Measurements from ENCODE around the gene ITGB1BP2.
"Not testable (repeated sequence)": the region's sequence is repeated elsewhere in the genome, so short reads cannot be mapped to it uniquely, and the experiment has no call there.

Gene ITGB1BP2

DNA sequence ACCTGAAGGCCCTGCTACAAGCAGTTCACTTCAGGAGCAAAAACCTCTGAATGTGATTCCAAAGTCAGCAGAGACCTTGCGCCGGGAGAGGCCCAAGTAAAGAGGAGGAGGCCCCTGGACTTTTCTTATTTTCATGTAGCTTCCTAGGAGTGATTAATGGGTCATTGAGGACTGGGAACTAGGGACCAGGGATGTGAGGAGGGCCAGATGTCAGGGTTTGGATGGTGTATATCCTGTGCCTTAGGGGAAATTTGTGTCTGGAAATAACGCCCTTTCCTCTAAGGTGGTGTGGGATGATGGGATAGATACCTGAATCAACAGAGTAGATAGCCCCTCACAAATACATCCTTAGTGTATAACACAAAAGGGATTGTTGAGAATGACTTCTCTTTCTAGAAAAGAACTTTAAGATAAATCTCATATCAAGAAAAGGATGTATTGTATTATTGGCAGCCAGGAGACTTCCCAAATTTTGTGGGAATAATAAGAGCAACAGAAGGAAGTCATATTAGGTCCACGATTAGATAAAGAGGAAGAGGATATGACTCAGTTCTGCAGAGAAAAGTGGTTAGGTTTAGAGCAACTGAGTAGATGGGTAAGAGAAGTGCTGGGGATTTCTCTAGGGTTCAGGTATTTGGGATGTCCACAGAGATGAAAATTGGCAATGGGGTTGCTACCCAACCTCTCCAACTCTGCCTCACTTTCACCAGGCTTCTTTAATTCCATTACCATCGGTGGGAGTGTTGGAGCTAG is 1.1 kb downstream of the ITGB1BP2 start:
- DNase-seq (ENCODE audit: low read depth in 3 of 3), result no peak

DNA sequence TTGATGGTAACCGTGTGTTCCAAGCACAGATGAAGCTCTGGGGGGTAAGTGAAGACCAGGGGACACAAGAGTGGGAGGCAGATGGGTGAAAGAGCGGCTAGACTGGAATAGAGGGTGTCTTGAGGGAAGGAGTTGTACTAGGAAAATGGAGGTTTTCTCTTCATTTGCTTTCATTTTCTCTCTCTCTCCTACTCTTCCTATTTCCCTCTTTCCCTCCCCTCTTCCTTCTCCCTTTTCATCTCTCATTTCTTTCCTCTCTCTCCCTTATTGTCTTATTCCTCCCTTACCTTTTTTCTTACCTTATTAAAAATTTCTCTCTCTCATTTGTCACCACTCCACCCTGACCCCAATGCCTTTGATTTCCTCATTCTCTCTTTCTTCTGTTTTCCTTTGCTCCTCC is 3.0 kb downstream of the ITGB1BP2 start:
- DNase-seq (ENCODE audit: low read depth in 3 of 3), result no peak

DNA sequence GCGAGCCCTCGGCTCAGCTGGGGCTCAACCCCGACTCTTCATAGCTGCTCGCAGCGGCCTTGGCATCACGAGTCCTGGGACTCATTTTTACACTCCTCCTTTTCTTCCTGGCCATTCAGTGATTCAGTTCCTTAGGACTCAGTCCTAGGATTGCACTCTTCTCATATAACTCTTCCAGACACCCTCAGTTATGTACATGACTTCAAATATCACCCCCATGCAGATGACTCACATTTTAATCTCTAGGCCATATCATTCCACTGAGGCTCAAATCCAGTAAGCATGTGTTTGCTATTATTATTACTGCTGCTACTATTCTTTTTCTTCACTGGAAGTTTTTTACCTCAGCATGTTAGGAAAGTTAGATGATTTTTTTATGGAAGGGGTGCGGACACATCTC is 14.4 kb downstream of the ITGB1BP2 start:
- no peak for DNase-seq (ENCODE audit: low read depth in 3 of 3)

DNA sequence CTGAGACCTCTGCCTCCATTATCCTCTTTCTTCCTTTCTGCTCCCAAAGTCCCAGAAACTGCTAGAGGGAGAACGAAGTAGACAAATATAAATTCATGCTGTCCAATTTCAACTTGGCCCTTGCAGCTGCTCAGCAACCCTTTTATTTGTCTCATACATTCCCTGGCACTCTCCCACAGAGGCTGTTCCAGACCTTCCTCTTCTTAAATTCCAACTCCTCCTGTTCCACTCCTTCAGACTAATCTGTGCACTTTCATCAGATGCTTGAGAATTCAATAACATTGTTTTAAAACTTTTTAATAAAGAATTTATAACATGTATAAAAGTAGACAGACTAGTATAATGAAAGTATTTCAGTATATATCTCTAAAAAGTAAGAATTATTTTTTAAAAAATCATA is 15.4 kb downstream of the ITGB1BP2 start:
- not testable (repeated sequence) for DNase-seq (ENCODE audit: low read depth in 3 of 3)

DNA sequence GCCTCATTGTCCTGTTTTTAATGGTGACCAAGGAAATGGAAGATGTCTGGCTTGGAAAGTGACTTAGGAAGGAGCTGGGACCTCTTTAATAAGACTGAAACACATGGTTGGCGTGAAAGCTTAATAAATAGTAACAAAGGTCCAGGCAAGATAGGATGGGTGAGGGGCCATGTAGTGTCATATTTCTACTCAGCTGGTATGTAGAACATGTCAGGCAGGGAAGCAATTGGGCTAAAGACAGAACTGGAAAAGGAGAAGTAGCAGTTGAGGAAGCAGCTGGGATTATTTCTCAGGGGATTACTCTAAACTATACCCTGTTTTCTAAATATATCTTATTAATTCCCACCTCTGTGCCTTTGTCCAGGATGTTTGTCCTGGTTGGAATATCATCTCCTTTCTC is 18.6 kb downstream of the ITGB1BP2 start:
- DNase-seq (ENCODE audit: low read depth in 3 of 3), result no peak

DNA sequence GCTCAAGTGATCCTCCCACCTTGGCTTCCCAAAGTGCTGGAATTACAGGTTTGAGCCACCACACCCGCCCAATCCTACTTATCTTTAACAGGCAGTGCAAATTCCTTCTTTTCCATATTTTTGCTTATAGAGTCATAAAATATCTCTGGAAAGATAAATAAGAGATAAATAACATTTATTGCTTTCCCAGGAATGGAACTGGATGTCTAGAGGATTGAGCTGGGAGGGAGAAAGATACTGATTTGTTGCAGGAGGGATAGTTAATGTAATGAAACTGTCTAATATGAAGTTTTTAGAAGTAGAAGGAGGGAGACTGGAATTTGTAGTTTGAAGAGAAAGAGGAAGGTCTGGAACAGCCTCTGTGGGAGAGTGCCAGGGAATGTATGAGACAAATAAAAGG is 20.2 kb downstream of the ITGB1BP2 start:
- DNase-seq (ENCODE audit: low read depth in 3 of 3), result no peak

DNA sequence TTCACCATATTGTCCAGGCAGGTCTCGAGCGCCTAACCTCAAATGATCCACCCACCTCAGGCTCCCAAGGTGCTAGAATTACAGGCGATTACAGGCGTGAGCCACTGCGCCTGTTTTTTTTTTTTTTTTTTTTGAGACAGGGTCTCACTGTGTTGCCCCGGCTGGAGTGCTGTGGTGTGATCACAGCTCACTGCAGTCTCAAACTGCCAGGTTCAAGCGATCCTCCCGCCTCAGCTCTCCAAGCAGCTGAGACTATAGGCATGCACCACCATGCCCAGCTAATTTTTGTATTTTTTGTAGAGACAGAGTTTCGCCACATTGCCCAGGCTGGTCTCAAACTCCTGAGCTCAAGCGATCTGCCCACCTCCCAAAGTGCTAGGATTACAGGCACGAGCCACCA is 22.9 kb downstream of the ITGB1BP2 start:
- not testable (repeated sequence) for DNase-seq (ENCODE audit: low read depth in 3 of 3)

DNA sequence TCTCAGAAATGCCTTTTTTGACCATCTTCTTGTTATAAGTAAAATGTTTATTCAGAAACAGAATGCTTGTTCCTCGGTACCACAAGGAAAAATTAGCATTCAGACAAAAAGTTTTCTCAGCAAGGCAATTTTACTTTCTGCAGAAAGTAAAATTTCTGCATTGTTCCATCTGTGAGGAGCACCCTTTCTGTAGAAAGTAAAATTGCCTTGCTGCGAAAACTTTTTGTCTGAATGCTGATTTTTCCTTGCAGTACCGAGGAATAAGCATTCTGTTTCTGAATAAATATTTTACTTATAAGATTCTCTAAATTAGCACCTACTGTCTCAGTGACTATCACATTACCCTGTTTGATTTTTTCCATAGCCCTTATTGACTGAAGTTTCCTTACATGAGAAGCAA is 24.8 kb downstream of the ITGB1BP2 start:
- no peak for DNase-seq (ENCODE audit: low read depth in 3 of 3)

DNA sequence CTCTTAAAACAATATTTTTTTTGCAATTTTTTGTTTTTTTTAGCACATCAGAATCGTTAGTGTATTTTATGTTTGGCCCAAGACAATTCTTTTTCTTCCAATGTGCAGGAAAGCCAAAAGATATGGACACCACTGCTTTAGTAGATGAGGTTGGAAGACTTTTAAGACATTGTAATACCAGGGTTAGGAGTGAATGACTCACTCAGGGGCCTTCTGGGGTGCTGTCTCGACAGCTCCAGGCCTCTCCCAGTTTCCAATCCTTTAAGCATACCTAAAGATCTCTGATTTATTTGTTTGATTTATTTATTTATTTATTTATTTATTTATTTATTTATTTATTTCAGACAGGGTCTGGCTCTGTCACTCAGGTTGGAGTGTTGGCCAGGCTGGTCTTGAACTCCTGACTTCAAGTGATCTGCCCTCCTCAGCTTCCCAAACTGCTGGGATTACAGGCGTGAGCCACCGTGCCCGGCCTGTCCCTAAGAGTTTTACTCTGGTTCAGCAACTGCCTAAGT is 47.7 kb downstream of the ITGB1BP2 start:
- DNase-seq (ENCODE audit: low read depth in 3 of 3), result not testable (repeated sequence)

DNA sequence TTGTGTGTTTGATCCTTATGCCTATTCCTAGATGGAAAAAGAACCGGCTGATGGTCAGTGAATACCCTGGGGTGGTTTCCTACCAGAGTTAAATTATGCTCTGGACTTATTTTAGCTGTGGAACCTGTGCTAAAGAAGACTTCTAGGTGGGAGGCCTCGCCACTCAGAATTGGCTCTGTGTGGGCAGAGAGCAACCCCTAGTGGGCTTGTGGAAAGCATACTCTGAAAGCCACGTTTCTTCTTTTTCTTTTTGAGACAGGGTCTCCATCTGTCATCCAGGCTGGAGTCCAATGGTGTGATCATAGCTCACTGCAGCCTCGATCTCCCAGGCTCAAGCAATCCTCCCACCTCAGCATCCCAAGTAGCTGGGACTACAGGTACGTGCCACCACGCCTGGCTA is 48.3 kb downstream of the ITGB1BP2 start:
- not testable (repeated sequence) for DNase-seq (ENCODE audit: low read depth in 3 of 3)

DNA sequence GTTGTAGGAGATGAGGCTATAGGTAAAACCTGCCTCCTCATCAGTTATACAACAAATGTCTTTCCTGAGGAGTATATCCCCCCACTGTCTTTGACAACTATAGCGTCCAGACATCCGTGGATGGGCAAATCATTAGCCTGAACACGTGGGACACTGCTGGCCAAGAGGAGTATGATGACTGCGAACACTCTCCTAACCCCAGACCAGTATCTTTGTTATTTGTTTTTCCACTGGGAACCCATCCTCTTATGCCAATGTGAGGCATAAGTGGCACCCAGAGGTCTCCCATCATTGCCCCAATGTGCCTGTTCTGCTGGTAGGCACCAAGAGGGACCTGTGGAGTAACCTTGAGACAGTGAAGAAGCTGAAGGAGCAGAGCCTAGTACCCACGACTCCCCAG is 50.9 kb downstream of the ITGB1BP2 start:
- DNase-seq (ENCODE audit: low read depth in 3 of 3), result not testable (repeated sequence)
